Measurements from ENCODE around the gene PCDHGC5.

PCDHGC5 gene

GRCh38 chr5:141524604-141525597 is 36.0 kb downstream of the PCDHGC5 start:
- in situ Hi-C loops (cut with HindIII; ENCODE audit: low sequenced_read_pairs), result loop anchor here (10.0 to 25.0 kb wide), 2 partner anchors 60 to 188 kb away; partner anchors contain the start of genes PCDHGA1, PCDHGA2 and PCDHGA3

- in situ Hi-C loops (cut with HindIII; ENCODE audit: low sequenced_read_pairs), result loop anchor here (10.0 kb wide), 1 partner anchor 61 kb away; no protein-coding TSS in a partner anchor
Observed at GRCh38 chr5:141525653-141526052, 36.8 kb downstream of the PCDHGC5 start.

DNA sequence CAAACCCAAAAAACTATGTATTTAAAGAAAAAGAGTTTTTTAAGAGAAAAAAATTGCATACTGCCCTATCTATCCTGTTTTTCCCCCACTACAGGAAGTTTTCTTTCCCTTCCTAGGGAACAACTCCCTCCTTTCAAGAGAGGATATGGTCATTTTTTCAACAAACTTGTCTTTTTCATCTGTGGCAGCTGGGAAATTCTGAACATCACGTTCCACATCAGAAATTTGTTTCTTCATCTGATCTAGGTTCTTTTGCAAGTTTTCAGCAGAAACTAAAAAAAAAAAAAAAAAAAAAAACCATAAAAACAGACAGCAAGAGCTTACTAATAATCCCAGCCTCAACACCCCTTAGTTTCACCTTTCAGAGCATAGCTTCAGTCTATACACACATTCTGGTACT is 38.5 kb downstream of the PCDHGC5 start:
- in situ Hi-C loops (cut with HindIII; ENCODE audit: low sequenced_read_pairs), result loop anchor here (10.0 kb wide), 1 partner anchor 63 kb away; no protein-coding TSS in a partner anchor

- in situ Hi-C loops (cut with HindIII; ENCODE audit: low sequenced_read_pairs), result loop anchor here (10.0 kb wide), 1 partner anchor 64 kb away; no protein-coding TSS in a partner anchor
Observed at GRCh38 chr5:141528291-141528984, 39.6 kb downstream of the PCDHGC5 start.

- in situ Hi-C loops (cut with HindIII; ENCODE audit: low sequenced_read_pairs), result loop anchor here (10.0 kb wide), 1 partner anchor 64 kb away; no protein-coding TSS in a partner anchor
Observed at GRCh38 chr5:141529002-141529401, 40.1 kb downstream of the PCDHGC5 start.

DNA sequence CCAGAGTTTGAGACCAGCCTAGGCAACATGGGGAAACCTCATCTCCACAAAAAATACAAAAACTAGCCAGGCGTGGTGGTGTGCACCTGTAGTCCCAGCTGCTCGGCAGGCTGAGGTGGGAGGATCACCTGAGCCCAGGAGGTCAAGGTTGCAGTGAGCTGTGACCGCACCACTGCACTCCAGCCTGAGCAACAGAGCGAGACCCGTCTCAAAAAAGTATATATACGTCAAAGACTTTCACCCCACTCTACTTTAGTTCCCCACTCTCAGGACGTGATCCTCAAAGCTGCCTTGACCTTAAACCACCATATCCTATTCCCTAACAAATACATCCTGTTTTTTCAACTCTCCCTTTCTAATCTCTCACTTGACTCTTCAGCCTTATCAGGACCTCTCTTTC is 41.0 kb downstream of the PCDHGC5 start:
- in situ Hi-C loops (cut with HindIII; ENCODE audit: low sequenced_read_pairs), result loop anchor here (10.0 kb wide), 1 partner anchor 65 kb away; no protein-coding TSS in a partner anchor

- in situ Hi-C loops (cut with HindIII; ENCODE audit: low sequenced_read_pairs), result no loop called here
Observed at GRCh38 chr5:141532726-141533125, 43.8 kb downstream of the PCDHGC5 start.

- in situ Hi-C loops (cut with HindIII; ENCODE audit: low sequenced_read_pairs), result no loop called here
Observed at GRCh38 chr5:141533897-141534296, 45.0 kb downstream of the PCDHGC5 start.

DNA sequence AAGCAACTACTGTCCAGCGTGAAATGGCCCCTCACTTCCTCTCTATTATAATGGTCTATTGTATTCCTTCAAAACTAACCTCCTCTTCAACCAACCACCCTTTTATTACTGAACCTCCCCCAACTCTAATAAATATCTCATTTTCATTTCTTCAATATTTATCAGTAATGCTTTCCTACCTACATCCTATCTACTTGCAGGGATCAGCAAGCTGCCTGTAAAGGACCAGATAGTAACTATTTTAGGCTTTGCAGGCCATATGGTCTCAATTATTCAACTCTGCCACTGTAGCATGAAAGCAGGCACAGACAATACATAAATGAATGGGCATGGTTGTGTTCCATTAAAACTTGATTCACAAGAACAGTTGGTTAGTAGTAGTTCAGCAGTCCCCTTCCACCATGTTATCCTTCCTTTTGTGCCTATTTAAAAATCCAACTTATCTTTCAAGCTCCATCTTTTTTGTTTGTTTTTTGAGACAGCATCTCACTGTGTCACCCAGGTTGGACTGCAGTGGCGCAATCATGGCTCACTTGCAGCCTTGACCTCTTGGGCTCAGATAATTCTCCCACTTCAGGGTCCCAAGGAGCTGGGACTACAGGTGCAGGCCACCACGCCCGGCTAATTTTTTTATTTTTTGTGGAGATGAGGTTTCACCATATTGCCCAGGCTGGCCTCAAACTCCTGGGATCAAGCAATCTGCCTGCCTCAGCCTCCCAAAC is 45.8 kb downstream of the PCDHGC5 start:
- in situ Hi-C loops (cut with HindIII; ENCODE audit: low sequenced_read_pairs), result no loop called here

All from DLD1 (cell line).